Mesenchymal stem cell (in vitro differentiated cells and primary cell): Measurements from ENCODE around the gene TMEM233.

Experiments
- DNase-seq: peaks from one replicate; pipeline ENCODE4 v3.0.0-alpha.2; 2013
- H2AFZ ChIP-seq: one replicate; pipeline ENCODE4 v1.6.1; 2013; ENCODE audit warnings: low read depth, mild to moderate bottlenecking, control low read depth, inconsistent platforms, low read length, moderate library complexity
- H2AK5ac ChIP-seq: 2 replicates; pipeline ENCODE4 v1.6.1; 2013; ENCODE audit warnings: low read length, moderate library complexity, mild to moderate bottlenecking, inconsistent platforms; ENCODE audit not compliant: severe bottlenecking
- H2BK120ac ChIP-seq: one replicate; pipeline ENCODE4 v1.6.1; 2013; ENCODE audit warnings: low read depth, mild to moderate bottlenecking, inconsistent platforms, low read length, moderate library complexity
- H2BK12ac ChIP-seq, 2 experiments: one replicate each; pipeline ENCODE4 v1.6.1; 2013; ENCODE audit warnings: inconsistent platforms in 2 of 2, low read length in 2 of 2, mild to moderate bottlenecking in 2 of 2, moderate library complexity in 2 of 2, control low read depth in 1 of 2
- H2BK15ac ChIP-seq: one replicate; pipeline ENCODE4 v1.6.1; 2013; ENCODE audit warnings: mild to moderate bottlenecking, low read depth, inconsistent platforms; ENCODE audit not compliant: poor library complexity, severe bottlenecking
- H2BK5ac ChIP-seq: 2 replicates; pipeline ENCODE4 v1.6.1; 2013; ENCODE audit warnings: low read depth, mild to moderate bottlenecking, low read length, control low read depth, inconsistent platforms; ENCODE audit not compliant: poor library complexity, severe bottlenecking
- H3K14ac ChIP-seq, 2 experiments: one replicate each; pipeline ENCODE4 v1.6.1; 2013; ENCODE audit warnings: inconsistent platforms in 2 of 2, low read length in 2 of 2, control low read depth in 1 of 2, mild to moderate bottlenecking in 1 of 2, moderate library complexity in 1 of 2
- H3K18ac ChIP-seq, 2 experiments: one replicate each; pipeline ENCODE4 v1.6.1; 2013; ENCODE audit warnings: inconsistent platforms in 2 of 2, low read length in 2 of 2, control low read depth in 1 of 2, low read depth in 1 of 2, mild to moderate bottlenecking in 1 of 2
- H3K23ac ChIP-seq, 2 experiments: one replicate each; pipeline ENCODE4 v1.6.1; 2013; ENCODE audit warnings: inconsistent platforms in 2 of 2, low read length in 2 of 2, mild to moderate bottlenecking in 2 of 2, moderate library complexity in 2 of 2, control low read depth in 1 of 2
- H3K27ac ChIP-seq: 2 replicates; pipeline ENCODE4 v1.5.1; 2013; ENCODE audit warnings: mild to moderate bottlenecking, moderate library complexity, low read length, control low read depth, inconsistent platforms; ENCODE audit not compliant: poor library complexity, severe bottlenecking
- H3K27me3 ChIP-seq, 2 experiments: 2 replicates each; pipeline versions ENCODE4 v1.6.1 to v1.7.0; 2013; ENCODE audit warnings: low read length in 2 of 2, mild to moderate bottlenecking in 2 of 2, moderate library complexity in 2 of 2, control low read depth in 1 of 2, inconsistent platforms in 1 of 2; ENCODE audit not compliant: control insufficient read depth in 1 of 2, insufficient read depth in 1 of 2
- H3K36me3 ChIP-seq, 2 experiments: 2 replicates each; pipeline versions ENCODE4 v1.6.1 to v1.7.0; 2013; ENCODE audit warnings: low read length in 2 of 2, control low read depth in 1 of 2, inconsistent platforms in 1 of 2, low read depth in 1 of 2, mild to moderate bottlenecking in 1 of 2; ENCODE audit not compliant: insufficient read depth in 2 of 2, control insufficient read depth in 1 of 2
- H3K4ac ChIP-seq, 2 experiments: one replicate each; pipeline ENCODE4 v1.6.1; 2013; ENCODE audit warnings: inconsistent platforms in 2 of 2, low read length in 2 of 2, mild to moderate bottlenecking in 2 of 2, moderate library complexity in 2 of 2, control low read depth in 1 of 2, low read depth in 1 of 2
- H3K4me1 ChIP-seq: 2 replicates; pipeline ENCODE4 v1.6.1; 2013; ENCODE audit warnings: low read depth, low read length, control low read depth; ENCODE audit not compliant: control insufficient read depth, insufficient read depth
- H3K4me2 ChIP-seq: 2 replicates; pipeline ENCODE4 v1.6.1; 2013; ENCODE audit warnings: low read length, mild to moderate bottlenecking, inconsistent platforms; ENCODE audit not compliant: poor library complexity, severe bottlenecking
- H3K4me3 ChIP-seq, 2 experiments: 2 replicates each; pipeline versions ENCODE4 v1.5.1 to v1.7.0; 2013; ENCODE audit warnings: low read length in 2 of 2, mild to moderate bottlenecking in 2 of 2, control low read depth in 1 of 2, low read depth in 1 of 2; ENCODE audit not compliant: insufficient read depth in 1 of 2
- H3K79me1 ChIP-seq: replicated peaks from 2 replicates; pipeline ENCODE4 v1.6.1; 2013; ENCODE audit warnings: mild to moderate bottlenecking, control low read depth, low read length, inconsistent platforms; ENCODE audit not compliant: poor library complexity, severe bottlenecking
- H3K9ac ChIP-seq: 2 replicates; pipeline ENCODE4 v1.7.0; 2013; ENCODE audit warnings: mild to moderate bottlenecking, low read length, moderate library complexity
- H3K9me3 ChIP-seq: 2 replicates; pipeline ENCODE4 v1.7.0; 2013; ENCODE audit warnings: mild to moderate bottlenecking, low read length; ENCODE audit not compliant: control insufficient read depth
- H4K8ac ChIP-seq: one replicate; pipeline ENCODE4 v1.6.1; 2013; ENCODE audit warnings: inconsistent platforms, mild to moderate bottlenecking, low read length, moderate library complexity
- H4K91ac ChIP-seq: one replicate; pipeline ENCODE4 v1.6.1; 2013; ENCODE audit warnings: mild to moderate bottlenecking, low read length, inconsistent platforms
- WGBS: methylation state at CpG from one replicate; pipeline ENCODE4 v1.1.7; 2013; ENCODE audit warnings: mixed read lengths; 5-methylcytosine and 5-hydroxymethylcytosine counted together

The TMEM233 gene

DNA sequence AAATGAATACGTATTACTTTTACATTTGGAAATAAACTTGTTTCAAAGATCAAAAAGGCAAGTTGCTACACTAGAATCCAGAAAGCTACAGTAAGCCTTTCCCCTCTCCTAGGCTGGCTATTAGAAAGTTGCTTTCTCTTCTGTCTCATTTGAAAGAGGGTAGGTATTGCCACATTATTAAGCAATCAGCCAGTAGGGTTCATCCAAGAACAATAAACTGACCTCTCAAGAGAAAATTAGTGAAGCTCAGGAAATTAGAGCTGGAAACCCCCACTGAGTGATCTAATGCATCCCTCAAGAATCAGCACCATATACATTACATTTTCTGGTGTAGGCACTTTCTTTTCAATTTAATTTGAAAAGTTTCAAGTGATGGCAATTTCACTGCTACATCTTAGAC lies 4.5 kb upstream of the TMEM233 start:
- Histone ChIP-seq H4K91ac (no peak overlapping the region), H4K8ac (no peak overlapping the region), H2BK12ac (no peak overlapping the region), H3K4me3 (no peak overlapping the region), H2BK5ac (no peak overlapping the region), H3K9me3 (no peaks in the 10 kb centered on the region), H3K23ac (no peak overlapping the region), H3K4me1 (no peaks in the 10 kb centered on the region), H3K27me3 (peaks cover 13 to 16% of the 10 kb centered on the region in 2 experiments), H3K18ac (no peak overlapping the region), H2BK15ac (no peak overlapping the region), H3K36me3 (no peaks in the 10 kb centered on the region), H3K14ac (no peak overlapping the region), H3K27ac (no peak overlapping the region), H3K4ac (no peak overlapping the region), H2AK5ac (no peak overlapping the region), H2BK120ac (no peak overlapping the region), H2AFZ (no peak overlapping the region), H3K9ac (no peak overlapping the region), H3K4me2 (no peak overlapping the region), H3K79me1 (no peaks in the 10 kb centered on the region)
- WGBS = no CpG with 5 or more reads among the region's 1 CpG
- DNase-seq = no peak

DNA sequence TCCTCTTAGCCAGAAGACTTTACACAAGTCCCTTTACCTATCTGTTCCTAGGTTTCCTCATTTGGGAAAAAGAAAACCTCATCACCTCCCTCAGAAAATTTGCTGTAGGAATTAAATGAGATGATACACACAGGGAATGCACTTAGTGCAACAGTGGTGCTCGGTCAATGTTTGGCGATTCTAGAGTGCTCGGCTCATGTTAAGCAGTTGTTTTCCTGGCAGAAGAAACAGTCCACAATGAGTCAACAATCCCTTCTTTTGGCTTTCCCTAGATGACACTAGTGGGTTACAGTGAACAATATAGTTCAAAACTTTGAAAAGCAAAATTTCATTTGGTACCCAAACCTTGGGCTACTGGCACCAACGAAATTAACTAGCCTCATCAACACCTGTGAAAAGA lies 3.9 kb upstream of the TMEM233 start:
- no peak overlapping the region for H2BK120ac ChIP-seq
- no peak overlapping the region for H3K4me2 ChIP-seq
- no peak overlapping the region for H3K27ac ChIP-seq
- 100% methylated on average over 3 of the region's 4 CpGs for WGBS
- no peak overlapping the region for H3K14ac ChIP-seq
- H2BK12ac ChIP-seq = no peak overlapping the region
- no peak for DNase-seq
- H4K8ac ChIP-seq = no peak overlapping the region
- H3K4ac ChIP-seq = no peak overlapping the region
- H3K27me3 ChIP-seq = peaks cover 11 to 21% of the 10 kb centered on the region in 2 experiments
- H4K91ac ChIP-seq = no peak overlapping the region
- H3K9ac ChIP-seq = no peak overlapping the region
- H3K79me1 ChIP-seq = no peaks in the 10 kb centered on the region
- H2BK15ac ChIP-seq = no peak overlapping the region
- no peak overlapping the region for H2BK5ac ChIP-seq
- H2AK5ac ChIP-seq = no peak overlapping the region
- no peaks in the 10 kb centered on the region for H3K9me3 ChIP-seq
- H3K4me3 ChIP-seq = no peak overlapping the region
- no peak overlapping the region for H2AFZ ChIP-seq
- no peak overlapping the region for H3K23ac ChIP-seq
- no peaks in the 10 kb centered on the region for H3K36me3 ChIP-seq
- H3K4me1 ChIP-seq = no peaks in the 10 kb centered on the region
- H3K18ac ChIP-seq = no peak overlapping the region

DNA sequence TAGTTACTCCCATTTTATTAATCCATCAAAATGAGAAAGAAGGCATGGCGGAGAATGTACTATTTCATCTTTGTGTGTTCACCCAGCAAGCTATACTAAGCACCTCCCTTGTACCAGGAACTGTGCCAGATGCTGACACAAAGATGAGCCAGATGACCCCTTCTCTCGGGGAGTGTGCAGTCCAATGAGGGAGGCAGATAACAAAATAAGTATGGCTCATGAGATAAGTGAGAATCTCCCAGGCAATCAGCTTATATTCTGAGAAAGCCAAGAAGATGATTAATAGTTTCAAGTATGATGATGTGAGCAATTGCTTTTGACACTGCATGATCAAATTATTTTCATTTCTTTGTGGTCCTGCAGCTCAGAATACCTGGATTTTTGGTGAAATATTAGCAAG lies 1.3 kb upstream of the TMEM233 start:
- no peak overlapping the region for H2BK120ac ChIP-seq
- H3K4me2 ChIP-seq = no peak overlapping the region
- no peak overlapping the region for H2BK15ac ChIP-seq
- H4K8ac ChIP-seq = no peak overlapping the region
- H3K9me3 ChIP-seq = no peaks in the 10 kb centered on the region
- no peak overlapping the region for H3K14ac ChIP-seq
- H3K4me1 ChIP-seq = peaks cover 7% of the 10 kb centered on the region
- no peak overlapping the region for H3K9ac ChIP-seq
- no peaks in the 10 kb centered on the region for H3K79me1 ChIP-seq
- H3K36me3 ChIP-seq = no peaks in the 10 kb centered on the region
- no peak overlapping the region for H2AK5ac ChIP-seq
- 74% methylated on average over 2 of the region's 2 CpGs for WGBS
- H3K4ac ChIP-seq = no peak overlapping the region
- no peak for DNase-seq
- no peak overlapping the region for H4K91ac ChIP-seq
- H3K27ac ChIP-seq = no peak overlapping the region
- H3K4me3 ChIP-seq = no peak overlapping the region
- H3K18ac ChIP-seq = no peak overlapping the region
- no peak overlapping the region for H2BK12ac ChIP-seq
- H3K23ac ChIP-seq = no peak overlapping the region
- H3K27me3 ChIP-seq = peaks cover 21 to 38% of the 10 kb centered on the region in 2 experiments
- no peak overlapping the region for H2AFZ ChIP-seq
- no peak overlapping the region for H2BK5ac ChIP-seq

DNA sequence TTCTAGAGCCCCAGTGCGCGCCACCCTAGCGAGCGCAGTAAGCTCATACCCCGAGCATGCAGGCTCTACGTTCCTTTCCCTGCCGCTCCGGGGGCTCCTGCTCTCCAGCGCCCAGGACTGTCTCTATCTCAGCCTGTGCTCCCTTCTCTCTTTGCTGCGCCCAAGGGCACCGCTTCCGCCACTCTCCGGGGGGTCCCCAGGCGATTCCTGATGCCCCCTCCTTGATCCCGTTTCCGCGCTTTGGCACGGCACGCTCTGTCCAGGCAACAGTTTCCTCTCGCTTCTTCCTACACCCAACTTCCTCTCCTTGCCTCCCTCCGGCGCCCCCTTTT lies 791 bp downstream of the TMEM233 start:
- no peak overlapping the region for H2AK5ac ChIP-seq
- no peaks in the 10 kb centered on the region for H3K9me3 ChIP-seq
- no peak overlapping the region for H2AFZ ChIP-seq
- no peak overlapping the region for H2BK5ac ChIP-seq
- H3K18ac ChIP-seq = no peak overlapping the region
- peak overlapping the region; percentile 76 for H3K9ac ChIP-seq
- no peak for DNase-seq
- H2BK12ac ChIP-seq = no peak overlapping the region
- H3K4ac ChIP-seq = no peak overlapping the region
- no peak overlapping the region for H3K4me2 ChIP-seq
- H3K27ac ChIP-seq = no peak overlapping the region
- H4K91ac ChIP-seq = no peak overlapping the region
- H3K14ac ChIP-seq = no peak overlapping the region
- H2BK15ac ChIP-seq = no peak overlapping the region
- peaks cover 7% of the 10 kb centered on the region for H3K4me1 ChIP-seq
- H3K79me1 ChIP-seq = no peaks in the 10 kb centered on the region
- no peak overlapping the region for H3K23ac ChIP-seq
- peak overlapping the region in 1 of 2 experiments; percentile 70 for H3K4me3 ChIP-seq
- WGBS = 2% methylated on average over 22 of the region's 22 CpGs
- H2BK120ac ChIP-seq = no peak overlapping the region
- peaks cover 21 to 38% of the 10 kb centered on the region in 2 experiments for H3K27me3 ChIP-seq
- H3K36me3 ChIP-seq = no peaks in the 10 kb centered on the region
- no peak overlapping the region for H4K8ac ChIP-seq
